WTC11 (cell line): ENCODE measurements around the gene SMARCB1. TPM values are rescaled to one million over a fixed set of nuclear protein-coding genes. Genes with fewer than 3 reads are reported as not detected.

Experiments
- ATAC-seq: fragments of 200-7000 bp; cut with Tn5 transposase; 2 replicates; pipeline ENCODE4 v1.10.0; 2021; ENCODE audit warnings: mild to moderate bottlenecking, moderate library complexity
- CTCF ChIA-PET: fragments of 300-600 bp; sonication (Branson Sonifier 250); formaldehyde crosslinking; loops from one replicate; lab custom pipeline; 2021; ENCODE audit warnings: antibody characterized with exemption; lab: Charles Lee
- POLR2A ChIA-PET: fragments of 350-600 bp; sonication (Branson Sonifier 250); formaldehyde crosslinking; loops from one replicate; lab custom pipeline; 2021; ENCODE audit warnings: antibody characterized with exemption; lab: Charles Lee
- DNase-seq: peaks from one replicate; pipeline ENCODE4 v3.0.0; 2021; ENCODE audit warnings: low spot score
- H3K27ac Mint-ChIP-seq: 2 replicates; pipeline ENCODE4 v1.8.0; 2021; ENCODE audit warnings: mixed read lengths
- H3K27me3 Mint-ChIP-seq: 2 replicates; pipeline ENCODE4 v1.8.0; 2021; ENCODE audit warnings: low read depth, mild to moderate bottlenecking, moderate library complexity, mixed read lengths
- H3K36me3 Mint-ChIP-seq: 2 replicates; pipeline ENCODE4 v1.8.0; 2021; ENCODE audit warnings: mixed read lengths
- H3K4me1 Mint-ChIP-seq: 2 replicates; pipeline ENCODE4 v1.8.0; 2022; ENCODE audit warnings: mixed read lengths
- H3K4me3 Mint-ChIP-seq: 2 replicates; pipeline ENCODE4 v1.8.0; 2021; ENCODE audit warnings: mild to moderate bottlenecking, moderate library complexity, mixed read lengths
- H3K9me3 Mint-ChIP-seq: 2 replicates; pipeline ENCODE4 v1.8.0; 2021; ENCODE audit warnings: mixed read lengths
- AR ChIP-seq: fragments of 250-450 bp; sonication (Bioruptor Pico); IDR thresholded peaks from 2 replicates; pipeline ENCODE4 v1.9.0; 2021; ENCODE audit warnings: mild to moderate bottlenecking
- CBFB ChIP-seq: sonication (generic); formaldehyde crosslinking; IDR thresholded peaks from 2 replicates; pipeline ENCODE4 v1.8.1; 2022; ENCODE audit warnings: mild to moderate bottlenecking, low read depth, missing genetic modification reagents
- CREM ChIP-seq: sonication (generic); formaldehyde crosslinking; IDR thresholded peaks from 2 replicates; pipeline ENCODE4 v1.8.1; 2022; ENCODE audit warnings: mild to moderate bottlenecking, missing genetic modification reagents, moderate library complexity
- CTCF ChIP-seq: fragments of 200-600 bp; IDR thresholded peaks from 2 replicates; pipeline ENCODE4 v1.8.0; 2022; ENCODE audit warnings: antibody characterized with exemption
- E2F5 ChIP-seq: sonication (generic); formaldehyde crosslinking; IDR thresholded peaks from 2 replicates; pipeline ENCODE4 v1.8.1; 2022; ENCODE audit warnings: mild to moderate bottlenecking, moderate library complexity, missing genetic modification reagents
- ELF4 ChIP-seq: sonication (generic); formaldehyde crosslinking; IDR thresholded peaks from 2 replicates; pipeline ENCODE4 v1.8.1; 2022; ENCODE audit warnings: low read depth, mild to moderate bottlenecking, moderate library complexity, missing genetic modification reagents
- EMX1 ChIP-seq: fragments of 250-450 bp; sonication (Bioruptor Pico); IDR thresholded peaks from 2 replicates; pipeline ENCODE4 v1.8.0; 2021; ENCODE audit warnings: mild to moderate bottlenecking
- NFE2L1 ChIP-seq: sonication (generic); formaldehyde crosslinking; IDR thresholded peaks from 2 replicates; pipeline ENCODE4 v1.8.1; 2023; ENCODE audit warnings: missing genetic modification reagents
- NR2C2 ChIP-seq: sonication (generic); formaldehyde crosslinking; IDR thresholded peaks from 2 replicates; pipeline ENCODE4 v1.8.0; 2022; ENCODE audit warnings: mild to moderate bottlenecking, missing genetic modification reagents
- NR3C1 ChIP-seq: sonication (generic); formaldehyde crosslinking; conservative IDR thresholded peaks from 2 replicates; pipeline ENCODE4 v1.8.1; 2023; ENCODE audit warnings: low read depth, mild to moderate bottlenecking, missing genetic modification reagents
- USF2 ChIP-seq: sonication (generic); formaldehyde crosslinking; IDR thresholded peaks from 2 replicates; pipeline ENCODE4 v1.8.1; 2023; ENCODE audit warnings: mild to moderate bottlenecking, missing genetic modification reagents, moderate library complexity
- ZNF263 ChIP-seq: sonication (generic); formaldehyde crosslinking; IDR thresholded peaks from 2 replicates; pipeline ENCODE4 v1.8.1; 2022; ENCODE audit warnings: low read depth, mild to moderate bottlenecking, moderate library complexity, missing genetic modification reagents
- ZNF281 ChIP-seq: sonication (generic); formaldehyde crosslinking; IDR thresholded peaks from 2 replicates; pipeline ENCODE4 v1.8.0; 2023; ENCODE audit warnings: mild to moderate bottlenecking, missing genetic modification reagents
- ZNF532 ChIP-seq: fragments of 250-450 bp; sonication (Bioruptor Pico); IDR thresholded peaks from 2 replicates; pipeline ENCODE4 v1.9.0; 2021; ENCODE audit warnings: mild to moderate bottlenecking, borderline replicate concordance
- total RNA-seq: library from RNA; stranded (reverse); gene quantifications from 3 replicates; pipeline ENCODE4 v1.2.3, GENCODE V29; 2021

The SMARCB1 gene
- total RNA-seq, 1 experiment from 2014 or later: 135 TPM

GRCh38 chr22:23817146-23817545 lies 30.4 kb downstream of the SMARCB1 start (continued):
- TF ChIP-seq ZNF281 (CRISPR knock-in tag) (no peak), CBFB (CRISPR knock-in tag) (no peak), NFE2L1 (CRISPR knock-in tag) (no peak), ELF4 (CRISPR knock-in tag) (no peak), CTCF (no peak), NR2C2 (no peak), NR3C1 (CRISPR knock-in tag) (no peak), EMX1 (CRISPR knock-in tag) (no peak), USF2 (no peak), CREM (no peak), ZNF532 (no peak)

- Mint-ChIP-seq H3K4me1 (0 out of 2 replicates have a peak, but pooled peaks cover 4% of the 10 kb centered on the region), H3K4me3 (no peak overlapping the region), H3K27ac (no peak overlapping the region), H3K36me3 (peaks cover 80% of the 10 kb centered on the region), H3K27me3 (no peaks in the 10 kb centered on the region), H3K9me3 (no peaks in the 10 kb centered on the region)
- no peak for DNase-seq
- ChIA-PET CTCF (interaction anchor here (0.7 kb wide), 1 partner anchor 31 kb away, joined by 3 read pairs; no protein-coding TSS in a partner anchor), POLR2A (no interaction called here)
- ATAC-seq: no peak
- TF ChIP-seq ZNF263 (CRISPR knock-in tag): no peak
- TF ChIP-seq E2F5 (CRISPR knock-in tag): no peak
- TF ChIP-seq AR (CRISPR knock-in tag): no peak
Measured at GRCh38 chr22:23818541-23818940, 31.8 kb downstream of the SMARCB1 start.
